ENCODE measurements around the gene CACNA1D.

Gene CACNA1D

GRCh38 chr3:53768478-53769459, 274.4 kb downstream of the CACNA1D start:
- DNase-seq (ENCODE audit: low spot score), result no peak
- TF ChIP-seq CTCF (IDR thresholded peaks at IDR 0.05), result no peak
- Histone ChIP-seq H3K4me3 (no peak overlapping the region), H3K27ac (no peak overlapping the region)

- H3K27ac ChIP-seq, result no peak overlapping the region
- DNase-seq (ENCODE audit: low spot score), result no peak
- TF ChIP-seq CTCF (IDR thresholded peaks at IDR 0.05), result no peak
- no peak overlapping the region for H3K4me3 ChIP-seq
These were observed 278.2 kb downstream of the CACNA1D start for GRCh38 chr3:53772562-53772961.

- no peak for DNase-seq (ENCODE audit: low spot score)
- no peak for TF ChIP-seq CTCF (IDR thresholded peaks at IDR 0.05)
- Histone ChIP-seq H3K4me3 (no peak overlapping the region), H3K27ac (no peak overlapping the region)
These were observed 278.6 kb downstream of the CACNA1D start for GRCh38 chr3:53773021-53773436.

- Histone ChIP-seq H3K27ac (no peak overlapping the region), H3K4me3 (no peak overlapping the region)
- TF ChIP-seq CTCF (IDR thresholded peaks at IDR 0.05), result no peak
- DNase-seq (ENCODE audit: low spot score), result no peak
These were observed 279.4 kb downstream of the CACNA1D start for GRCh38 chr3:53773611-53774368.

GRCh38 chr3:53774414-53774813, 280.0 kb downstream of the CACNA1D start:
- no peak for DNase-seq (ENCODE audit: low spot score)
- no peak for TF ChIP-seq CTCF (IDR thresholded peaks at IDR 0.05)
- Histone ChIP-seq H3K27ac (no peak overlapping the region), H3K4me3 (no peak overlapping the region)

GRCh38 chr3:53775018-53775417, 280.6 kb downstream of the CACNA1D start:
- Histone ChIP-seq H3K27ac (no peak overlapping the region), H3K4me3 (no peak overlapping the region)
- no peak for TF ChIP-seq CTCF (IDR thresholded peaks at IDR 0.05)
- no peak for DNase-seq (ENCODE audit: low spot score)

All from coronary artery (tissue), 2 donors.